CD14-positive monocyte (primary cell): ENCODE measurements around the gene P2RY1. TPM values are rescaled to one million over a fixed set of nuclear protein-coding genes. Genes with fewer than 3 reads are reported as not detected.

Experiments used
- DNase-seq, 3 donors: peaks; one replicate each; pipeline ENCODE4 v3.0.0-alpha.2; 2011 to 2022
- H2AFZ ChIP-seq: 2 replicates; pipeline ENCODE4 v1.6.0; 2012; ENCODE audit warnings: mild to moderate bottlenecking, low read depth, low read length, inconsistent platforms; ENCODE audit not compliant: insufficient read depth, poor library complexity, severe bottlenecking
- H3K27ac ChIP-seq, 2 donors: 1 replicate in 1 of 2; 2 replicates in 1 of 2; pipeline ENCODE4 v1.5.1; 2012 to 2013; ENCODE audit warnings: low read length in 2 of 2, control low read depth in 1 of 2, inconsistent platforms in 1 of 2, low read depth in 1 of 2, mild to moderate bottlenecking in 1 of 2
- H3K27me3 ChIP-seq, 2 donors: one replicate each; pipeline versions ENCODE4 v1.6.0 to v1.6.1; 2011 to 2013; ENCODE audit warnings: low read length in 2 of 2; ENCODE audit not compliant: control insufficient read depth in 2 of 2, insufficient read depth in 2 of 2
- H3K36me3 ChIP-seq, 2 donors: replicated peaks in 1 of 2; 1 replicate in 1 of 2; 2 replicates in 1 of 2; pipeline versions ENCODE4 v1.5.1 to v1.6.1; 2012 to 2013; ENCODE audit warnings: low read length in 2 of 2, control low read depth in 1 of 2, inconsistent platforms in 1 of 2, mild to moderate bottlenecking in 1 of 2; ENCODE audit not compliant: insufficient read depth in 2 of 2, control insufficient read depth in 1 of 2
- H3K4me1 ChIP-seq, 2 donors: 1 replicate in 1 of 2; 2 replicates in 1 of 2; pipeline versions ENCODE4 v1.5.1 to v1.6.1; 2012 to 2013; ENCODE audit warnings: low read length in 2 of 2, control low read depth in 1 of 2, inconsistent platforms in 1 of 2, mild to moderate bottlenecking in 1 of 2, moderate library complexity in 1 of 2; ENCODE audit not compliant: insufficient read depth in 2 of 2, control insufficient read depth in 1 of 2
- H3K4me2 ChIP-seq: replicated peaks from 2 replicates; pipeline ENCODE3; 2012; ENCODE audit warnings: low read length, moderate library complexity, mild to moderate bottlenecking; ENCODE audit not compliant: poor library complexity, severe bottlenecking; ENCODE audit errors: extremely low read depth
- H3K4me3 ChIP-seq, 3 experiments: fragments of 200-600 bp in 1 of 3; sonication (generic) in 1 of 3; replicated peaks in 1 of 3; 1 replicate in 2 of 3; 2 replicates in 1 of 3; pipeline ENCODE4 v1.5.1; 2011 to 2013; ENCODE audit warnings: low read length in 3 of 3, mild to moderate bottlenecking in 3 of 3, control low read depth in 2 of 3, low read depth in 2 of 3, inconsistent platforms in 1 of 3, moderate library complexity in 1 of 3
- H3K79me2 ChIP-seq: 2 replicates; pipeline ENCODE4 v1.6.0; 2012; ENCODE audit warnings: mild to moderate bottlenecking, control low read depth, inconsistent platforms, low read length, moderate library complexity; ENCODE audit not compliant: insufficient read depth
- H3K9ac ChIP-seq: 2 replicates; pipeline ENCODE4 v1.6.0; 2017; ENCODE audit warnings: low read length, mild to moderate bottlenecking; ENCODE audit not compliant: insufficient read depth, poor library complexity, severe bottlenecking
- H3K9me3 ChIP-seq, 2 donors: replicated peaks in 1 of 2; 1 replicate in 1 of 2; 2 replicates in 1 of 2; pipeline versions ENCODE4 v1.5.1 to v1.6.1; 2012 to 2013; ENCODE audit warnings: low read length in 2 of 2, control low read depth in 1 of 2; ENCODE audit not compliant: control insufficient read depth in 1 of 2, insufficient read depth in 1 of 2
- H4K20me1 ChIP-seq: 2 replicates; pipeline ENCODE4 v1.6.0; 2012; ENCODE audit warnings: mild to moderate bottlenecking, low read length, control low read depth, moderate library complexity; ENCODE audit not compliant: insufficient read depth
- H3K27ac Mint-ChIP-seq, 7 donors: one replicate each; pipeline ENCODE4 v1.8.0; 2020; ENCODE audit warnings: mild to moderate bottlenecking in 7 of 7, mixed read lengths in 7 of 7, moderate library complexity in 6 of 7, inconsistent platforms in 2 of 7
- H3K27me3 Mint-ChIP-seq, 3 donors: one replicate each; pipeline ENCODE4 v1.8.0; 2021 to 2022; ENCODE audit warnings: low read depth in 3 of 3, mild to moderate bottlenecking in 3 of 3, mixed read lengths in 3 of 3, moderate library complexity in 3 of 3, inconsistent platforms in 1 of 3
- H3K36me3 Mint-ChIP-seq, 2 donors: one replicate each; pipeline ENCODE4 v1.8.0; 2020; ENCODE audit warnings: mixed read lengths in 2 of 2, inconsistent platforms in 1 of 2, mild to moderate bottlenecking in 1 of 2
- H3K4me1 Mint-ChIP-seq: one replicate; pipeline ENCODE4 v1.8.0; 2020; ENCODE audit warnings: mild to moderate bottlenecking, mixed read lengths
- H3K4me3 Mint-ChIP-seq, 2 donors: one replicate each; pipeline ENCODE4 v1.8.0; 2020; ENCODE audit warnings: mild to moderate bottlenecking in 2 of 2, mixed read lengths in 2 of 2, moderate library complexity in 1 of 2
- H3K9me3 Mint-ChIP-seq, 7 donors: one replicate each; pipeline ENCODE4 v1.8.0; 2020 to 2022; ENCODE audit warnings: mixed read lengths in 7 of 7, mild to moderate bottlenecking in 6 of 7, moderate library complexity in 6 of 7, inconsistent platforms in 2 of 7
- WGBS: methylation state at CpG from one replicate; pipeline ENCODE4 v1.1.5; 2013; ENCODE audit warnings: missing lambda C conversion rate; ENCODE audit not compliant: insufficient coverage; 5-methylcytosine and 5-hydroxymethylcytosine counted together
- intact Hi-C, 2 donors: fragments of 100-400 bp; cut with micrococcal nuclease; formaldehyde crosslinking; loops; one replicate each; pipeline versions ENCODE4 v1.15.0 to v1.15.1; 2023
- polyA plus RNA-seq, 3 donors: library from polyadenylated mRNA; depleted of rRNA in 1 of 3; unstranded in 2 of 3; stranded (reverse) in 1 of 3; fragments of 300-500 nt in 2 of 3; fragments of >200 nt in 1 of 3; fragmentation: Illumina TruSeq in 2 of 3; gene quantifications; 1 replicate in 2 of 3; 2 replicates in 1 of 3; pipeline ENCODE4 v1.2.3, GENCODE V29; 2012 to 2021
- TF ChIP-seq, protein P1 (sequence below): fragments of 200-600 bp; IDR thresholded peaks from one replicate; pipeline ENCODE4 v1.8.0; 2022; ENCODE audit warnings: antibody characterized with exemption, mild to moderate bottlenecking

P2RY1 gene
- polyA plus RNA-seq, 3 donors: 0.16 to 0.97 TPM; not detected in 1

GRCh38 chr3:152853196-152853595, 18.3 kb downstream of the P2RY1 start:
- H3K36me3 ChIP-seq: no peaks in the 10 kb centered on the region
- no peaks in the 10 kb centered on the region for H4K20me1 ChIP-seq
- no peaks in the 10 kb centered on the region for H3K36me3 Mint-ChIP-seq
- WGBS: no CpG with 5 or more reads among the region's 2 CpGs
- H3K4me1 Mint-ChIP-seq: peaks cover 13% of the 10 kb centered on the region
- peaks cover 2 to 9% (median 7%) of the 10 kb centered on the region in 7 donors for H3K9me3 Mint-ChIP-seq
- no peaks in the 10 kb centered on the region for H3K27me3 ChIP-seq
- peaks cover 8 to 11% of the 10 kb centered on the region in 2 donors for H3K4me1 ChIP-seq
- H3K27me3 Mint-ChIP-seq: no peaks in the 10 kb centered on the region
- H2AFZ ChIP-seq: no peak overlapping the region
- no peak overlapping the region for H3K4me3 ChIP-seq
- H3K9me3 ChIP-seq: no peaks in the 10 kb centered on the region
- H3K4me3 Mint-ChIP-seq: no peak overlapping the region
- intact Hi-C loops: no loop called here
- TF ChIP-seq, protein P1, sequence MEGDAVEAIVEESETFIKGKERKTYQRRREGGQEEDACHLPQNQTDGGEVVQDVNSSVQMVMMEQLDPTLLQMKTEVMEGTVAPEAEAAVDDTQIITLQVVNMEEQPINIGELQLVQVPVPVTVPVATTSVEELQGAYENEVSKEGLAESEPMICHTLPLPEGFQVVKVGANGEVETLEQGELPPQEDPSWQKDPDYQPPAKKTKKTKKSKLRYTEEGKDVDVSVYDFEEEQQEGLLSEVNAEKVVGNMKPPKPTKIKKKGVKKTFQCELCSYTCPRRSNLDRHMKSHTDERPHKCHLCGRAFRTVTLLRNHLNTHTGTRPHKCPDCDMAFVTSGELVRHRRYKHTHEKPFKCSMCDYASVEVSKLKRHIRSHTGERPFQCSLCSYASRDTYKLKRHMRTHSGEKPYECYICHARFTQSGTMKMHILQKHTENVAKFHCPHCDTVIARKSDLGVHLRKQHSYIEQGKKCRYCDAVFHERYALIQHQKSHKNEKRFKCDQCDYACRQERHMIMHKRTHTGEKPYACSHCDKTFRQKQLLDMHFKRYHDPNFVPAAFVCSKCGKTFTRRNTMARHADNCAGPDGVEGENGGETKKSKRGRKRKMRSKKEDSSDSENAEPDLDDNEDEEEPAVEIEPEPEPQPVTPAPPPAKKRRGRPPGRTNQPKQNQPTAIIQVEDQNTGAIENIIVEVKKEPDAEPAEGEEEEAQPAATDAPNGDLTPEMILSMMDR: no peak
- H3K79me2 ChIP-seq: no peaks in the 10 kb centered on the region
- no peak for DNase-seq
- H3K9ac ChIP-seq: no peak overlapping the region
- no peak overlapping the region for H3K27ac ChIP-seq
- H3K4me2 ChIP-seq: no peak overlapping the region
- H3K27ac Mint-ChIP-seq: no peak overlapping the region

DNA sequence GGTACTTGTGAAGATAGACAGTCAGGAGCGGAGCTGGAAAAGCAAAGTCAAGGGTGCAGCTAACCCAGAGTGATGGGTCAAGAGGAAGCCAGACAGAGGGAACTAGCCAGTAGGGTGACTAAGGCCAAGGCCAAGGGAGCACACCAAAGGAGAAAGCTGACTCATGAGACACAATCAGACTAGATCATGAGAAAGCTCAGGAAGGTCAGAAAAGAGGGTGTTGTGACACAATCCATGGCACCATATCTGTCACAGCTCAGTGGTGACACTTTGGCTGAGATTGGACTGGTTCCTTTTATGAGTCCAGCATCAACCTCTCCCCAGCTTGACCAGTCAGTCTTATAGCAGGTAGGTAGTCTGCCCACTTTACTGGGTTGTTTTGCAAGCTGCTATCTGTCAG, 22.2 kb downstream of the P2RY1 start:
- Mint-ChIP-seq H3K9me3 (peaks cover 0 to 4% (median 0%) of the 10 kb centered on the region in 7 donors), H3K27me3 (peaks cover 0 to 2% (median 0%) of the 10 kb centered on the region in 3 donors), H3K27ac (peak overlapping the region in 6 of 7 donors; percentile 23 to 85 (median 66)), H3K4me1 (peaks cover 18% of the 10 kb centered on the region), H3K4me3 (no peak overlapping the region), H3K36me3 (no peaks in the 10 kb centered on the region)
- Histone ChIP-seq H3K9ac (no peak overlapping the region), H3K36me3 (no peaks in the 10 kb centered on the region), H3K4me3 (no peak overlapping the region), H3K4me2 (no peak overlapping the region), H3K4me1 (peaks cover 11 to 17% of the 10 kb centered on the region in 2 donors), H3K27ac (peak overlapping the region in 1 of 2 donors; percentile 62), H3K9me3 (no peaks in the 10 kb centered on the region), H4K20me1 (no peaks in the 10 kb centered on the region), H2AFZ (no peak overlapping the region), H3K27me3 (no peaks in the 10 kb centered on the region), H3K79me2 (no peaks in the 10 kb centered on the region)
- DNase-seq: peak; percentile 78 to 93 (median 89)
- intact Hi-C loops: no loop called here
- TF ChIP-seq, protein P1: no peak
- 62% methylated on average over 1 of the region's 1 CpG for WGBS
